ENCODE measurements around the gene CADPS2.

Gene CADPS2

GRCh38 chr7:122515404-122515803 is 370.9 kb downstream of the CADPS2 start:
- no peak for DNase-seq

DNA sequence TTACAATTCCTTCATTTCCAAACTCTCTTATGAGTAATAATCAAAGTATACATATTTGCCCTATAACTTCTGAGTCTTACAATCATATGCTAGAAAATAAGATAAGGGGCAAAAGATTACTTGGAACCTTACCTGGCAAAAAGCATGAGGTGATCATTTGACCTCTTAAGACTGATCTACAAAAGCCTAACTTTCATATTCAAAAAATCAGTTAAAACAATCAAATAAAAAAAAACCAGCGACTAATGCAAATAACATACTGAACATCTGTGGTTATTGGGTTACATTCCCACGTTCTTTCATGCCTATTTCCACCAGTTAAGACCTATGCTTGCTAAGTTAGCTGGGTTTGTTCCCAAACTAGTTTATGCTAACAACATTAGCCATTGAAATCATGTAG is 375.0 kb downstream of the CADPS2 start:
- DNase-seq: no peak

DNA sequence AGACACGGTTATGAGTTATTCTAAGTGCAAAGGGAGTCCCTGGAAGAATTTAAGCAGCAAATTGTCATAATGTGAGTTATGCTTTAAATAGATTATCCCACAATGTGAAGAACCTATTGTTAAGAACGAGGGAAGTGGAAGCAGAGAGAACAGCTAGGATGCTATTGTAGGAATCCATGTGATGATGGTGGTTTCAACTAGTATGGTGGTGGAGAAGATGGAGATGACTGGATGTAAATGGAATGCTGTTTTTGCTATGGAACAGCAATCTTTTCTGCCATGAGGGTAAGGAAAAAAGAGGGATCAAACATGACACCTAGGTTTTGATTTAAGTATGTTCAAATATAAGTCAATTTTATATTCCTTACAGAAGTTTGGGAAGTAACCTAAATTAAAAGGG is 378.7 kb downstream of the CADPS2 start:
- no peak for DNase-seq

DNA sequence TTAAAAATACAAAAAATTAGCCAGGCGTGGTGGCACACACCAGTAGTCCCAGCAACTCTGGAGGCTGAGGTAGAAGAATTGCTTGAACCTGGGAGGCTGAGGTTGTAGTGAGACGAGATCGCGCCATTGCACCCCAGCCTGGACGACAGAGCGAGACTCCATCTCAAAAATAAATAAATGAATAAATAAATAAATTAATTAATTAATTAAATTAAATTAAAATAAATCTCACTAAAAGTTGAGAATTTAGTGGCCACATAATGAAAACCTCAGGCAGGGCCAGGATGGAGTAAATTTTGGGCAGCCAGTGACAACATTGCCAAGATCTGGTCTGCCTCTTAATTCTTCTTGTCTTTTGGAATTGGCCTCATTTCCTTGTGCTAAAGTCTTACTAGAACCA is 394.3 kb downstream of the CADPS2 start:
- no peak for DNase-seq

DNA sequence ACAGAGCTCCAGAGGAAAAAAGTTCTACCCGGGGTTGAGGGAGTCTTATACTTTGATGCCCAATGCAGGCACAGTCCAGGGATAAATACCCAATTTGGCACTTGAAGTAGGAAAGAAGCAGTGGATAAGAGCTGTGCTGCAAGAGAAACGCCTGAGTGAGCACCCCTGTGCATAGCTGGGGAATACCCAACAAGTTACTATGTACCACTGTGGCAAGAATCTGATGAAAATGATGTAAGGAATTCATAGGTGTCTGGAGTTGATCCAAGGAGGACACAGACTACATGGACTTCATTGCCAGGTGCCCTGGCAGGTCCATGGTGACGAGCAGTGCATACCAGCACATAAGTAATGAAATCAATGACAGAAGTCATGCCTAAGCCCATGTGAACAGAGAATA is 398.0 kb downstream of the CADPS2 start:
- no peak for DNase-seq

DNA sequence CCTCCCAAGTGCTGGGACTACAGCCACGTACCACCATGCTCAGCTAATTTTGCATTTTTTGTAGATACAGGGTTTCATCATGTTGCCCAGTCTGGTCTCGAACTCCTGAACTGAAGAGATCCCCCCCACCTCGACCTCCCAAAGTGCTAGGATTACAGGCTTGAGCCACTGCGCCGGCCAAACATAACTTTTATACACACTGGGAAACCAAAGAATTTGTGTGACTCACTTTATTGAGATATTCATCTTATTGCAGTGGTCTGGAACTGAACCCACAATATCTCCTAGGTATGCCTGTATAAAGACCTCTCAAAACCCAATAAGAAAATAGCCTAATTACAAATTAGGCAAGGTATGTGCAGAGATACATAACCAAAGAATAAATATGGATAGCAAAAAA is 399.1 kb downstream of the CADPS2 start:
- DNase-seq: no peak

GRCh38 chr7:122485856-122486255 is 400.4 kb downstream of the CADPS2 start:
- DNase-seq: no peak

DNA sequence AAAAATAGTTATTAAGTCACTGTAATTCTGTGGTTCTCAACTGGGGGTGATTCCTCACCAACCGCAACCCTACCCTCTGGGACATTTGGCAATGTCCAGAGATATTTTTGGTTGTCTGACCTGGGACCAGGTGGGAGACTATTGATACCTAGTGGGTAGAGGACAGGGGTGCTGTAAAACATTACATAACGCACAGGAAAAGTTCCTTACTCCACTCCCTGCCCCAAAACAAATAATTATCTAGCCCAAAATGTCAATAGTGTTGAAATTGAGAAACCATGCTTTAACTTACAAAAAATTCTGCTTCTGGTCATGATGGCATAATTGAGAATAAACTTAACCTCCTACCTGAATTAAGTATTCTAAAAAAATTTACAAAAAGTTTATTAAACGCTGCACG is 404.0 kb downstream of the CADPS2 start:
- no peak for DNase-seq

DNA sequence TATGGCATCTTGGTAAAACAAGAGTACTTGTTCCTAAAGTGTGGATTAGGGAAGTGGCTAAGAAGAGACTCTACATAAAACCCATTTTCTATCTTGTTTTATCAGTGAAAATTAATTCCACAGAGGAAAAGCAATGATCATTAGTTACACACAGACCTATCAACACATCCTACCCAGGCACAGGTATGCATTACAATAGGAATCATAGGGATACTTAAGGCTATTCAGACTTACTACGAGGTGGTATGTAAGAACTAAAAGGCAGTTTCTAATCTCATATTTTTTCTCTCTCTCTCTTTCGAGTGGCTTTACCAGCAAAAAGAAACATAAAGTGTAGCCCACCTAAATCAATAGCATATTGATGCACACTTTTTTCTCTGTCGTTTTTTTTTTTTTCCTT is 415.4 kb downstream of the CADPS2 start:
- no peak for DNase-seq

DNA sequence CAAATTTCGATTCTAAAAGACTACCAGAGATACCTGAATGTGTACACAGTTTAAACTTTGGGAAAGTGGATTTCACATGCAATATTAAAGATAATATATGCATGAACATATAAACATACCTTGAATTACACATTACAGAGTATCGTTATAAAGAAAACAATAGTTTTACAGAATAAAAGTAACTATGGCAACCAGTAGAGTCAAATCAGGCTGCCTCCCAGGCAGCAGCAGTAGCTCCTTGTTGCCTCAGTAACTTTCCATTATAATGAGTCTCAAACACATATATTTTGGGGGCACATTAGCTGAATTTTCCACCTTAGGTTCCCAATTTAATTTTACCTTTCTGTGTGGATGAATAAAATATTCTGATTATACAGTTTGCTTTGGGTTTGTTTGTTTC is 417.3 kb downstream of the CADPS2 start:
- no peak for DNase-seq

GRCh38 chr7:122467661-122468449 is 418.4 kb downstream of the CADPS2 start:
- no peak for DNase-seq

GRCh38 chr7:122465296-122465695 is 421.0 kb downstream of the CADPS2 start:
- DNase-seq: no peak

DNA sequence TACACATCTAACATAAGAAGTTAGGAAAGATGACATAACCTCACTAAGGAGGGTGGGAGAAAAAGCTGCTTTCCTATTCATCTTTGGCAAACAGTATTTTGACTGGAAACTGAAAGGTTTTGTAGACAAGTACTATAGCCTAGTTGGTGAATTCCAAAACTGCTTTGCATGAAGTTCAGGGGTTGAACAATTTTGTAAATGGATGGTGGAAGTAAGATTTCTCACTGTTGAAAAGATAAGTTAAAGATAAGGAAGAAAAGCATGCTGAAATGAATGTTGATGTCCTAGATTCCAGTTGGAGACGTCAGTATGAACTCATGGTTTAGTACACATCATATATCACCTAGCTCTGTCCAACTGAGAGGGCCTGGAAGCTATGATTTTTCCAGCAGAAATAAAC is 422.6 kb downstream of the CADPS2 start:
- no peak for DNase-seq

GRCh38 chr7:122460936-122461335 is 425.3 kb downstream of the CADPS2 start:
- no peak for DNase-seq

GRCh38 chr7:122457969-122458368 is 428.3 kb downstream of the CADPS2 start:
- no peak for DNase-seq

GRCh38 chr7:122457325-122457724 is 428.9 kb downstream of the CADPS2 start:
- no peak for DNase-seq

DNA sequence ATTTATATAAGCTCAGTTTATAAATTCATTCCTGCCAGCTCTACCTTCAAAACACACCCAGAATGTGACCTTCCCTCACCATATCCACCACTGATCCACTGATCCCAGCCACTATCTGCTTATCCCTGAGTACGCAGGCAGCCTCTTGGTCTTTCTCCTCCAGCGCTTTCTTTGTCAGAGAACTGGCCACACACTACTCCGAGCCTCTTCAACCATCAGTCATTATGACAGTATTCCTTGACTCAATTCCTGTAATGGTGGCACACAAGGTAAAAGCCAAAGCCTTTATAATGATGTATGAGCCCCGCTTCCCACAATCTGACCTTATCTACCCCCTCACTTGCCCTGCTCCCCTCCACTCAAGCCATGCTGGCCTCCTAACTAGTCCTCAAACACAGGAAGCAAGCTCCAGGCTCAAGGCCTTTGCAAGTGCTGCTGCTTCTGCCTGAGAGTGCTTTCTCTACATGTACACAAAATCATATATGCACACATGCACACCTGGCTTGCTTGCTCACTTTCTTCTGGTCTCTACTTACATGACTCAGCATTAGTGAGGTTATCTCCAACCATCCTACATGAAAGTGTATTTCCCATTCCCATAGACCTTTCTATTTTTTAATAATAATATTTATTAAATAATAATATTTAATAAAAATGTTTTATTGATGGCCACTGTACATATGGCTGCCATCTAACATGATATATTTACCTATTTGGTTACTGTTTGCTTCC is 431.3 kb downstream of the CADPS2 start:
- DNase-seq: no peak

- no peak for DNase-seq
These were observed 432.8 kb downstream of the CADPS2 start for GRCh38 chr7:122453432-122453831.

DNA sequence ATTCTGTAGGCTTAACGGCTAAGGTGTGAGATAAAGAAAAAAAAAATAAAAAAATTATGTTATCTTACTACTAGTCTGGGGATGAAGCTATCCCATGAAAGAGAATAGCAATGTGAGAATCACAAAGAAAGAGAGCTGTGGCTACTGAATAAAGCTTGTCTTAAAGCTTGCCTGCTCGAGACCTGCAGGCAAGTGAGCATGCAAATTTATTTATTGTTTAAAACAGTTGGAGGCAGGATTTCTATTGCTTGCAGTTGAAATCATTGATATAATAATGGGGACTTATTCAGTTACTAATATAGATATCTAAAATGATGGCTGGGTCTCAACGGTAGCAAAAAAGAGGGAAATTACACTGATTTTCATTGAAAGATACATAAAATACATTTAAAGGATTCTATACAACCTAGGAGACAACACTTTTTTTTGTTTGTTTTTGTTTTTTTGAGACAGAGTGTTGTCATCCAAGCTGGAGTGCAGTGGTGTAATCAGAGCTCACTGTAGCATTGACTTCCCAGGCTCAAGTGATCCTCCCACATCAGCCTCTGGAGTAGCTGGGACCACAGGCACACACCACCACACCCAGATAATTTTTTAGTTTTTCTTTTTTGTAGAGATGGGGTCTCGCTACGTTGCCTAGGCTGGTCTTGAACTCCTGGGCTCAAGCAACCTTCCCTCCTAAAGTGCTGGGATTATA is 437.2 kb downstream of the CADPS2 start:
- no peak for DNase-seq

DNA sequence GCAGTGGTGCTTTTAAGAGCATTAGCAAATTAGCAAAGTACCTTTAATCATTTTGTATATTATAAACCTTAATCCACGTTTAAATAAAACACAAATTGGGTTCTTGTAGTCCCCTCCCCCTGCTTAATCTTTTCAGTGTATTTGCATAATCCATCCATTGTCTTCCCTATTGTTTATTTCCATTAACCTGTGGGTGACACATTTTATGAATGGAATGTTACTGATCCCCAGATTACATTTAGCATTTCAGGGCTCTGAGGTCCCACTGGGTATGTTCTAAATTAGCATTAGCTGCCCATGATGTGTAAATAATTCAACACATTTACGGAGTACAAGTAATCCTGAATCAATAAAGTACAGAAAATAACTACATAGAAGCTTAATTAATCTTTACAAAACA is 443.3 kb downstream of the CADPS2 start:
- DNase-seq: no peak

- no peak for DNase-seq
These were observed 447.8 kb downstream of the CADPS2 start for GRCh38 chr7:122438492-122438891.

- no peak for DNase-seq
These were observed 448.3 kb downstream of the CADPS2 start for GRCh38 chr7:122438006-122438405.

- no peak for DNase-seq
These were observed 452.5 kb downstream of the CADPS2 start for GRCh38 chr7:122433765-122434164.

DNA sequence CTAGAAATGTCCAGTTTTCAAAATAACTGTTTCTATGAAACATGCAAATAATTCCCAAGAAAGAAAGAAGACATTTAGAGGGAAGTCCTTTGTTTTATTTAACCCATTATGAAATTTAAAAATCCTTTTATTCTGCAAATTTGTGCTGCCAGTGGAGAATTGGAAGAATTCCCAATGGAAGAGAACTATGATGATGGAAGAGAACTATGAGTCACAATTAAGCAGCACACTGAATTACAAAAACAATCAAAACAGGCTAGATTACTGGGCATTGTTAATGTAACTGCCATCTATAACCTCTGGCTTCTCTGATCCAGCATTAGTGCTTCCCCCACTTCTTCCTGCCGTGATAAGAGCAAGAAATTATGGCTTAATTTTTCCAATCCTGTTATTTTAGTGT is 455.6 kb downstream of the CADPS2 start:
- DNase-seq: no peak

All from activated T-cell treated with anti-CD3 and anti-CD28 coated beads for 4 hours (primary cell).